Activated naive CD4-positive, alpha-beta T cell treated with Interleukin-2 at 50 U/mL for 16 hours (primary cell): ENCODE data around the gene HGS.
A peak's percentile ranks its signal among the peaks of the same experiment; 100 is the strongest.

ENCODE experiments used
- DNase-seq: peaks from one replicate; pipeline ENCODE4 v3.0.0-alpha.2; 2020

The HGS gene

GRCh38 chr17:81706757-81707624 lies 23.2 kb downstream of the HGS start:
- no peak for DNase-seq

DNA sequence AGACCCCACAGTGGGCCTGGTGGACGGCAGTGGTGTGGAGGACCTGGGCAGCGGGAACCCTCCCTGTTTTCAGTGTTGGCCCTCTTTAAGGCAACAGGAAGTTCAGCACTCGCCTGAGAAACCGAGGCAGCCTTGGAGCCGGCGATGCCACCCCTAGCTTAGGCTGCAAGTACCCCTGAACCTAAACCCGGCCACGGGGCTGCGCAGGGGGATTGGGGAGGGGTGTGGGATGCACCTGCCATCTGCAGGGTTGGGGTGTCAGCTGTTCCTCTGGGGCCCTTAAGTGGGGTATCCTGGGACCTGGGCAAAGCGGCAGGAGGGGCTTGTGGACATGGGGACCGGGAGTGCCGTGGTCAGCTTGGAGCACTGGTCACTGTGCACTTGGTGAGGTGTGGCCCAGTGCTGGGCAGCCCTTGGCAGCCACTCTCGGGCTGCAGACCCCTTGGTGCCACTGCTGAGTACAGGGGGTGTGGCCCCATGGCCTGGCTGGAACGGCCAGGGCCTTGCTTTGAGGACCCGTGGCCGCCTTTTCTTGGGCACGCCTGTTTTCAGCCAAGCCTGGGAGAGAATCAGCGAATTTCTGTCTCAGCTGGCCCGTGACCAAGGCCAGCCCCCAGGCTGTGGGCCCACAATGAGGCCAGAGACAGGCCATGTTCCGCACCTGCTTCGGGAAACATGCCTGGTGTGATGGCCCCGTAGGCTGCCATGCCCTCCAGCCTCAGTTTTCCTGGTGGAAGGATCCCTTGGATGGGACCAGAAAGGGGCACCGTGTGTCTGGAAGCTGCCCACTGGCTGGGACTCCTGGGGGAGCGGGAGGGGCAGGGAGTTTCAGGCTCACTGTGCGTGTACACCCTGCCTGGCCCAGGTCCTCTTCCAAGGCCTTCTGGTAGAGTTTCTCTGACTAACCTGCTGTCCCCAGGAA lies 24.2 kb downstream of the HGS start:
- DNase-seq: no peak

- DNase-seq: no peak
These were observed 25.0 kb downstream of the HGS start for GRCh38 chr17:81708739-81709185.

DNA sequence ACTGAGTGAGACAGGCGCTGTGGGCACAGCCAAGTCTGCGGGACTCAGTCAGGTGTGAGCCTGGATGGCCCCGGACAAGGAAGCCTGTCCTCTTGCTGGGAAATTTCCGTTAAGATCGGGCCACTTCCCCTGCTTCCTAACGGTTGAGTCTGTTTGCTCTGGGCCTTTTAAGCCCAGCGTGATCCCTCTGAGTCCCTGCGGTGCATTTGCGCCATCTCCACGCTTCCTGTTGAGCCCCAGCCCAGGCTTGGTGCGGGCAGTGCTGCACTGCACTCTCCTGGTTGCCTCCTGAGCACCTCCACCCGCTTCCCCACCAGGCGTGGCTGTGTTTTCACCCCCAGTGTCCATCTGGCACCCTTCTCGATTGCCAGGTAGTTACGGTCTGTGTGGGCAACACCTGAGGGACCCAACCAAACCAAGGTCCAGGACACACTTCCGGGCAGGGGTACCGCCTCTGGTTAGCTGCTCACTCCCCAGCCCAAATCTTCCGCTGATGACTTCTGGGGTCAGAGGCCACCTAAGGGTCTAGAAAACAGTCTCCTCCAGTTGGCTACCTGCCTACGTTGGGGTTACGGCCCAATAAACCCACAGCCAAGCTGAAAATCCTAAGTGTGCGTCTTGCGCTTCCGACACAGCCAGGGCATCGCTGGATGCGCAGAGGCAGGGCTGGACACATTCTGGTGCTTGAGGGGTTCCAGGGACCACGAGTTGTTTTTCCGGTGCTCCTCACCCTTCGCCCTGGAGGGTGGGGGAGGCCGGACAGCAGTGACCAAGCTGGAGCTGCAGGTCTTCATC lies 26.9 kb downstream of the HGS start:
- no peak for DNase-seq

GRCh38 chr17:81711814-81712467 lies 28.1 kb downstream of the HGS start, which contains the start of gene SLC25A10:
SLC25A10 (plus strand) TSS chr17:81712284; CDS start chr17:81712427, 143 bp downstream.
- DNase-seq: peak; percentile 85

DNA sequence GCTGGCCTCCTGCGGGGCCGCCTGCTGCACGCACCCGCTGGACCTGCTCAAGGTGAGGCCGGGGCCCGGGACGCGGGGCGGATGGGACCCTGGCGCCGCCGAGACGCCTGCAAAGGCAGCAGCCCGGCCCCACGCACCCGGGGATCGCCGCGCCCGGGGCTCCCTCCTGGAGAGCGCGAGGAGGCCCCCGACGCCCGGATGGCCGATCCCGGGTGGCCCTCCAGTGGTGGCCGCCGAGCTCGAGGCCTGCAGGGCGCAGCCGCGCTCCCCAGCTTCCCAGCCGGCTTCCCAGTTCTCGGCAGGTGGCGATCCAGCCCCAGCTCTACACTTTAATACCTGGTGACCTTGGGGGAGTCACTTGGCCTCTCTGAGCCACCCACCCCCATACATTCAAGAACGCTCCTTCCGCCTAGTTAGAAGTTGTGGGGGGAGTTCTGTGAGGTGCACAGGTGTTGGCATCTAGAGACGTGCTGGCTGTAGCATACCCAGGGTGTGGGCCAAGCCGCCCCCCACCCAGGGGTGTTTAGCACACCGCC lies 28.7 kb downstream of the HGS start:
- DNase-seq: peak; percentile 25

GRCh38 chr17:81713004-81713555 lies 29.3 kb downstream of the HGS start:
- DNase-seq: no peak

- no peak for DNase-seq
These were observed 30.0 kb downstream of the HGS start for GRCh38 chr17:81713556-81714411.

- DNase-seq: no peak
These were observed 30.7 kb downstream of the HGS start for GRCh38 chr17:81714412-81715106.

DNA sequence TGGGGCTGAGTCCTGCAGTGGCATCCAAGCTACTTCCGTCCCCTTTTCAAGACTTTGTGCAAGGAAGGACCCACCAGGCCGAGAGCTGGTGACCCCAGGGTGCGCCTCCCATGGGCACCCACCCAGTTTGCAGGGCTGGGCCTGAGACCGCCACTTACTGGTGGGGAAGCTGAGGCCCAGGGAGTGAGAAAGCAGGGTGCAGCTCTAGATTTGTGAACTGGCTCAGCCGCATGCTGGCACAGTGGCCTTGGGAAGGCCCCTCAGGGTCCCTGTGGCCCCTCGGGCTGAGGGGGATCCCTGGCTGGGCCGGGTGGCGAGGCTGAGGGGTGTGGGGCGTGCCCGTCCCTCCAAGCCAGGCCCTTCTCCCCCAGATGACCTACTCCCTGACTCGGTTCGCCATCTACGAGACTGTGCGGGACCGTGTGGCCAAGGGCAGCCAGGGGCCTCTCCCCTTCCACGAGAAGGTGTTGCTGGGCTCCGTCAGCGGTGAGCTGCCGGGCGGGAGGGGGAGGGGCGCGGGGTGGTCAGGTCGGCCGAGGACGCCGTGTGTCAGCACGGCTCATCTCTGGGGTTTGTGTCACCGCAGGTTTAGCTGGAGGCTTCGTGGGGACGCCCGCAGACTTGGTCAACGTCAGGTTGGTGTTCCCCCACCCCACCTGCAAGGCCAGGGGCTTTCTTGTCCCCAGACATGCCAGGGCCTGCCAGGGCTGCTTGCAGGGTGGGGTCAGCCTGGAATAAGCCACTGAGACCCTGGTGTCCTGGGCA lies 31.5 kb downstream of the HGS start:
- DNase-seq: no peak

GRCh38 chr17:81715872-81716673 lies 32.3 kb downstream of the HGS start:
- no peak for DNase-seq

DNA sequence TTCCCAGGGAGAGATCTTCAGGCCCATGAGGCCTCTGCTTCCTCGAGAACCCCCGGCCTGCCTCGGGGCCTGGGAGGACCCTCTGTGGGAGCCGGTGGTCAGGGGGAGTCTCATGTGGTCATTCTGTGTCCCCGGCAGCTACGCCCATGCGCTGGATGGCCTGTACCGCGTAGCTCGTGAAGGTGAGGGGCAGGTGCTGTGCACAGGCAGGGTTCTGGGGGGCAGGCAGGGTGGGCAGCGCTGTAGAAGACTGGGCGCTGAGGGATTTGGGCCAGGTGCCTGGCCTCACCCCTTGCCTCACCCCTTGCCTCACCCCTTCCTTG lies 32.8 kb downstream of the HGS start:
- no peak for DNase-seq

DNA sequence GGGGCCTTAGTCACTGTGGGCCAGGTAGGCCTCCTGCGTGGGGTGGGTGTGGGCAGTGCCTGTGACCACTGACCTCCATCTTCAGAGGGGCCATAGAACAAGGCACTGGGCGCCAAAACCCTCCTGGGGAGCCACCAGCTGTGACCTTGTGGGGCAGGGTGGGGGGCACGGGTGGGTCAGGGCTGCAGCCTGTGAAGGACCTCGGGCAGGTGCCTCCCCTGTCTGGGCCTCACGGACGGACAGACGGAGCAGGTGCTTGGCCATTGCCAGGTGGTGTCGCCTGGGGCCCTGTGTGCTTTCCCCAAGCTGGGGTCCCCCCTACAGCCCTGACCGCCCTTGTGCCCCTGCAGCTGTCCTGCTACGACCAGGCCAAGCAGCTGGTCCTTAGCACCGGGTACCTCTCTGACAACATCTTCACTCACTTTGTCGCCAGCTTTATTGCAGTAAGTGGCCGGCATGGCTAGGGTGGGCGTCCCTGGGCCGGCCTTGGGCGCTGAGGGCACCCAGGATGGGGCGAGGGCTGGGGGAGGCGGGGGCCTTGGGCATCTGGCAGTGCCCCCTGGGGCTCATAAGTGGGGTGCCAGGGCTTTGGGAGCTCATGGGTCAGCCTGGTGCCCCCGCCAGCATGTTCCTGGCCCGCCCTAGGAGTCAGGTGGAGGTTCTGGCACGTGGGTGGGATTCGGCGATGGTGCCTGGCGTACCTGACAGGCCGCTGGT lies 33.4 kb downstream of the HGS start:
- no peak for DNase-seq

- DNase-seq: no peak
These were observed 33.9 kb downstream of the HGS start for GRCh38 chr17:81717766-81718089.

- no peak for DNase-seq
These were observed 35.8 kb downstream of the HGS start for GRCh38 chr17:81719410-81720266.

DNA sequence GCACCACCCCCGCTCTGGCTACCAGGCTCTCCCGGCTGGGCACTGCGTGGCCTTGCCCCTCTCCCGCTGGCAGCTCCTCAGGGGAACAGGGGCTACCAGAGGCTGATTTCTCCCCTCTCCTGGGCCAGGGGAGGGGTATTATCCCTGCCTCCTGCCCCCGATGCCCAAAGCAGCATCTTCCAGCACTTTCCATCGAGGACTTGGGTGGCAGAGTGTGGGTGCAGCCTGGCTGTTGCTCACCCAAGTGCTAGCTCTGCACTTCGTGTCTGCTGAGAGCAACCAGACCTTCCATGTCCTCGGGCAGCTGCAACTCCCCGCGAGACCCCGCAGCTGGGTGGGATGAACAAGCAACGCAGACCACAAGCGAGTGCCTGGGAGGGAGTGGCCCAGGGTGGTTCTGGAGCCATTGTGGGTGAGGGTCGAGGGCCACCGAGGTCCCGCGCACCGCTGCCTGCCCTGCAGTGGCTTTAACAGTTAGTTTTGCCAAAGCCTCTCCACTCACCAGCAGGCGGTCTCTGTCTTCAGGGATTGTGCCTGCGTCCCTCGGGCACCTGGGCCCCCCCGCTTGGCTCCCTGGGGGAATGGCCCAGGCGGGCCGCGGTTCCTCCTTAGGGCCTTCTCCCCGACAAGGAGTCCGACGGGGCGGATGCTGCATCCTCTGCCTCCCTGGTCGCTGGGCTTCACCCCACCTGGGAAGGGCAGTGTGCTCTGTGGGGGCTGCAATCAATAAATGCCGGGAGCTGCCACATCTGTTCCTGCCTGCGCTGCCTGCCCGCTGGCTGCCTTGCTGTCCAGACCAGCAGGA lies 36.7 kb downstream of the HGS start:
- no peak for DNase-seq
